Suprapubic skin (tissue), 4 donors: ENCODE results near the gene PNN. TPM values are rescaled to one million over a fixed set of nuclear protein-coding genes. Genes with fewer than 3 reads are reported as not detected.
"Not testable (repeated sequence)": the region's sequence is repeated elsewhere in the genome, so short reads cannot be mapped to it uniquely, and the experiment has no call there.

Experiments
- DNase-seq, 2 donors: peaks; one replicate each; pipeline ENCODE4 v3.0.0-alpha.2; 2019; ENCODE audit warnings: low spot score in 2 of 2
- H3K27ac ChIP-seq: fragments of 200-600 bp; sonication (generic); one replicate; pipeline ENCODE4 v1.5.1; 2019
- H3K27me3 ChIP-seq: fragments of 200-600 bp; sonication (generic); one replicate; pipeline ENCODE4 v1.5.1; 2019
- H3K36me3 ChIP-seq: fragments of 200-600 bp; sonication (generic); one replicate; pipeline ENCODE4 v1.5.1; 2019
- H3K4me1 ChIP-seq: fragments of 200-600 bp; sonication (generic); one replicate; pipeline ENCODE4 v1.5.1; 2019
- H3K4me3 ChIP-seq: fragments of 200-600 bp; sonication (generic); one replicate; pipeline ENCODE4 v1.5.1; 2019; ENCODE audit warnings: mild to moderate bottlenecking
- H3K9me3 ChIP-seq: fragments of 200-600 bp; sonication (generic); one replicate; pipeline ENCODE4 v1.5.1; 2019
- EP300 ChIP-seq: sonication (generic); formaldehyde crosslinking; IDR thresholded peaks from one replicate; pipeline ENCODE4 v1.6.1; 2017; ENCODE audit warnings: antibody characterized with exemption
- POLR2A ChIP-seq, 2 donors: fragments of 450-650 bp; IDR thresholded peaks; one replicate each; pipeline ENCODE4 v1.6.1; 2017; ENCODE audit warnings: antibody characterized with exemption in 2 of 2, mild to moderate bottlenecking in 2 of 2, moderate library complexity in 2 of 2
- POLR2AphosphoS5 ChIP-seq, 3 donors: sonication (generic); formaldehyde crosslinking; IDR thresholded peaks; one replicate each; pipeline ENCODE4 v1.6.1; 2017; ENCODE audit warnings: antibody characterized with exemption in 3 of 3
- WGBS: methylation state at CpG from one replicate; pipeline ENCODE4 v1.1.5; 2018; 5-methylcytosine and 5-hydroxymethylcytosine counted together
- total RNA-seq, 4 donors: library from RNA; depleted of rRNA; stranded (reverse); fragments of >200 nt; gene quantifications; one replicate each; pipeline ENCODE4 v1.1.0, GENCODE V29; 2016
- TF ChIP-seq, protein P1 (sequence below), 2 donors: fragments of 200-600 bp in 1 of 2; fragments of 450-650 bp in 1 of 2; sonication (generic) in 1 of 2; IDR thresholded peaks; one replicate each; pipeline ENCODE4 v1.5.1; 2016 to 2019; ENCODE audit warnings: antibody characterized with exemption in 2 of 2, mild to moderate bottlenecking in 1 of 2, moderate library complexity in 1 of 2

PNN gene
- total RNA-seq, 4 donors from 2014 or later: 24.8 to 63.3 (median 26.4) TPM

GRCh38 chr14:39203659-39204606 is 28.9 kb downstream of the PNN start:
- H3K27ac ChIP-seq: no peak overlapping the region
- no peaks in the 10 kb centered on the region for H3K27me3 ChIP-seq
- H3K36me3 ChIP-seq: no peaks in the 10 kb centered on the region
- TF ChIP-seq EP300: no peak
- TF ChIP-seq, protein P1, sequence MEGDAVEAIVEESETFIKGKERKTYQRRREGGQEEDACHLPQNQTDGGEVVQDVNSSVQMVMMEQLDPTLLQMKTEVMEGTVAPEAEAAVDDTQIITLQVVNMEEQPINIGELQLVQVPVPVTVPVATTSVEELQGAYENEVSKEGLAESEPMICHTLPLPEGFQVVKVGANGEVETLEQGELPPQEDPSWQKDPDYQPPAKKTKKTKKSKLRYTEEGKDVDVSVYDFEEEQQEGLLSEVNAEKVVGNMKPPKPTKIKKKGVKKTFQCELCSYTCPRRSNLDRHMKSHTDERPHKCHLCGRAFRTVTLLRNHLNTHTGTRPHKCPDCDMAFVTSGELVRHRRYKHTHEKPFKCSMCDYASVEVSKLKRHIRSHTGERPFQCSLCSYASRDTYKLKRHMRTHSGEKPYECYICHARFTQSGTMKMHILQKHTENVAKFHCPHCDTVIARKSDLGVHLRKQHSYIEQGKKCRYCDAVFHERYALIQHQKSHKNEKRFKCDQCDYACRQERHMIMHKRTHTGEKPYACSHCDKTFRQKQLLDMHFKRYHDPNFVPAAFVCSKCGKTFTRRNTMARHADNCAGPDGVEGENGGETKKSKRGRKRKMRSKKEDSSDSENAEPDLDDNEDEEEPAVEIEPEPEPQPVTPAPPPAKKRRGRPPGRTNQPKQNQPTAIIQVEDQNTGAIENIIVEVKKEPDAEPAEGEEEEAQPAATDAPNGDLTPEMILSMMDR (IDR thresholded peaks at IDR 0.05): no peak
- no peak for TF ChIP-seq POLR2A (IDR thresholded peaks at IDR 0.05)
- no peak for TF ChIP-seq POLR2AphosphoS5 (IDR thresholded peaks at IDR 0.05)
- no peak overlapping the region for H3K4me3 ChIP-seq
- no peaks in the 10 kb centered on the region for H3K4me1 ChIP-seq
- no peaks in the 10 kb centered on the region for H3K9me3 ChIP-seq
- WGBS: 80% methylated on average over 5 of the region's 5 CpGs
- DNase-seq: no peak

- H3K27ac ChIP-seq, H3K36me3 ChIP-seq, H3K9me3 ChIP-seq, H3K4me3 ChIP-seq, H3K4me1 ChIP-seq, DNase-seq, H3K27me3 ChIP-seq: not testable (repeated sequence)
- WGBS: 83% methylated on average over 2 of the region's 2 CpGs
Measured at GRCh38 chr14:39207430-39207829, 32.4 kb downstream of the PNN start.

DNA sequence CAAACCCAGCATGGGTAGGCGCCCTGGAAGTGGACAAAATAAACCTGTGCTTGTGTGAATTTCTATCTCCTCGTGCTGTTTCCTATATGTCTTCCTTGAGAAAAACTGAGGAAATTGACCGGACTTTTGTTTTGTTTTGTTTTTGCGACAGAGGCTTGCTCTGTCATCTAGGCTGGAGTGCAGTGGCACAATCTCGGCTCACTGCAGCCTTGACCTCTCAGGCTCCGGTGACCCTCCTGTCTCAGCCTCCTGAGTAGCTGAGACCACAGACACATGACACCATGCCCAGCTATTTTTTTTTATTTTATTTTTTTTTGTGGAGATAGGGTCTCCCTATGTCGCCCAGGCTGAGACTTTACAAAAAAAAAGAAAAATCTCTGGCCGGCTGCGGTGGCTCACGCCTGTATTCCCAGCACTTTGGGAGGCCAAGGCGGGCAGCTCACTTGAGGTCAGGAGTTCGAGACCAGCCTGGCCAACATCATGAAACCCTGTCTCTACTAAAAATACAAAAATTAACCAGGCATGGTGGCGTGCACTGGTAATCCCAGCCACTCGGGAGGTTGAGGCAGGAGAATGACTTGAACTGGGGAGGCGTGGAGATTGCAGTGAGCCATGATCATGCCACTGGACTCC is 36.2 kb downstream of the PNN start:
- H3K27me3 ChIP-seq: no peaks in the 10 kb centered on the region
- 92% methylated on average over 15 of the region's 15 CpGs for WGBS
- DNase-seq: no peak
- H3K36me3 ChIP-seq: no peaks in the 10 kb centered on the region
- H3K27ac ChIP-seq: no peak overlapping the region
- no peak for TF ChIP-seq EP300
- no peak for TF ChIP-seq POLR2A (IDR thresholded peaks at IDR 0.05)
- TF ChIP-seq, protein P1 (IDR thresholded peaks at IDR 0.05): no peak
- no peak for TF ChIP-seq POLR2AphosphoS5 (IDR thresholded peaks at IDR 0.05)
- H3K4me3 ChIP-seq: no peak overlapping the region
- no peaks in the 10 kb centered on the region for H3K4me1 ChIP-seq
- no peaks in the 10 kb centered on the region for H3K9me3 ChIP-seq

GRCh38 chr14:39212034-39212433 is 37.0 kb downstream of the PNN start:
- Histone ChIP-seq H3K27ac (no peak overlapping the region), H3K36me3 (no peaks in the 10 kb centered on the region), H3K4me1 (no peaks in the 10 kb centered on the region), H3K9me3 (no peaks in the 10 kb centered on the region), H3K27me3 (no peaks in the 10 kb centered on the region), H3K4me3 (no peak overlapping the region)
- TF ChIP-seq, protein P1 (IDR thresholded peaks at IDR 0.05): no peak
- TF ChIP-seq EP300: no peak
- TF ChIP-seq POLR2AphosphoS5 (IDR thresholded peaks at IDR 0.05): no peak
- TF ChIP-seq POLR2A (IDR thresholded peaks at IDR 0.05): no peak
- 79% methylated on average over 2 of the region's 3 CpGs for WGBS
- no peak for DNase-seq

DNA sequence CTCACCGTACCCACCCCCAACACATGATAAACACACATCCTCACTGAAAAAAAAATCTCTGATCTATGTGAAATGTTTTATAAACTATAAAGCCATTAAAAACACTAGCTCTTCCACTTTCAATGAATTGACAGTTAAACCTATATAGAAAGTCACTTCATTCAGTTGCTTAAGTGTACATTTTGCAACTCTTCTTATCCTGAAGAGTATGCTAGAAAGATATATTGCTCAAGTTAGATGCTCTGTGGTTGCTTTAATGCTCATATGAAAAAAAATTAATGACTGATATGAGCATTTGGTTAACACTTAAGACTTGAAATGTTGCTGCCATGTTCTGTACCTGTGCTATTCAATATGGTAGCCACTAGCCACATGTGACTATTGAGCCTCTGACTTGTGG is 37.6 kb downstream of the PNN start:
- no peak for TF ChIP-seq POLR2A (IDR thresholded peaks at IDR 0.05)
- TF ChIP-seq, protein P1 (IDR thresholded peaks at IDR 0.05): no peak
- no peak for TF ChIP-seq EP300
- no peak for TF ChIP-seq POLR2AphosphoS5 (IDR thresholded peaks at IDR 0.05)
- no peaks in the 10 kb centered on the region for H3K4me1 ChIP-seq
- WGBS: 50% methylated on average over 1 of the region's 1 CpG

More for the DNA sequence above, 37.6 kb downstream of the PNN start:
- no peak for DNase-seq
- no peaks in the 10 kb centered on the region for H3K27me3 ChIP-seq
- no peaks in the 10 kb centered on the region for H3K9me3 ChIP-seq
- H3K36me3 ChIP-seq: no peaks in the 10 kb centered on the region
- no peak overlapping the region for H3K27ac ChIP-seq
- no peak overlapping the region for H3K4me3 ChIP-seq
